GM04504 (cell line): ENCODE data around the gene RABIF.

ENCODE experiments used
- DNase-seq: peaks from one replicate; pipeline ENCODE4 v3.0.0-alpha.2; 2012; ENCODE audit warnings: low read depth

RABIF gene

DNA sequence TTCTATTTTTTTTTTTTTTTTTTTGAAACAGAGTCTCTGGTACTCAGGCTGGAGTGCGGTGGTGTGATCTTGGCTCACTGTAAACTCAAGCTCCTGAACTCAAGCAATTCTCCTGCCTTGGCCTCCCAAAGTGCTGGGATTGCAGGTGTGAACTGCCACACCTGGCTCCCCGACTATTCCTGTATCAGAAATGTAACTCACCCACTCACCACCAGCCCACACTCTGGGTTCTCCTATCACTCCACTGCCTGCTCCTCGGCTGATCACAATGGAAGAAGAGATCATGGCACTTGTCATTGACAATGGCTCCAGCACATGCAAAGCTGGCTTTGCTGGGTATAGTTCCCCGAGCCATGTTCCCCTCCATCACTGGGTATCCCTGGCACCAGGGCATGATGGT is 15.9 kb downstream of the RABIF start:
- no peak for DNase-seq

DNA sequence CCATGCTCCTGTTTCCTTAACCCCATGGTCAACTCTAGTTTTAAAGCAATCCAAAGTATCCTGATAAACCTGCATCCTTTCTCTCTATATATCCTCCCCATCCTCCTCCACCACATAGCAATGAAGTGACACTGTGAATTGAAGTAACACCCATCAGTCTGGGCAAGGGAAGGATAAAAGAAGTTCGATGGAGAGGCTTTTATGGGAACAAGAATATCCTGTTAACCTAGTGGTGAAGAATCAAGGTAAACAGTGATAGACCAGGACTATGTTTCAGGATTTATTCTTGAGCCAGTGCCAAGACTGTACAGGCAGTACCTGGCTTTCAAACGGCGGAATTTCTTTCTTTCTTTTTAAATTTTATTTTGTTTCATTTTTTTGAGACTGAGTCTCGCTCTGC is 17.6 kb downstream of the RABIF start:
- DNase-seq: no peak

DNA sequence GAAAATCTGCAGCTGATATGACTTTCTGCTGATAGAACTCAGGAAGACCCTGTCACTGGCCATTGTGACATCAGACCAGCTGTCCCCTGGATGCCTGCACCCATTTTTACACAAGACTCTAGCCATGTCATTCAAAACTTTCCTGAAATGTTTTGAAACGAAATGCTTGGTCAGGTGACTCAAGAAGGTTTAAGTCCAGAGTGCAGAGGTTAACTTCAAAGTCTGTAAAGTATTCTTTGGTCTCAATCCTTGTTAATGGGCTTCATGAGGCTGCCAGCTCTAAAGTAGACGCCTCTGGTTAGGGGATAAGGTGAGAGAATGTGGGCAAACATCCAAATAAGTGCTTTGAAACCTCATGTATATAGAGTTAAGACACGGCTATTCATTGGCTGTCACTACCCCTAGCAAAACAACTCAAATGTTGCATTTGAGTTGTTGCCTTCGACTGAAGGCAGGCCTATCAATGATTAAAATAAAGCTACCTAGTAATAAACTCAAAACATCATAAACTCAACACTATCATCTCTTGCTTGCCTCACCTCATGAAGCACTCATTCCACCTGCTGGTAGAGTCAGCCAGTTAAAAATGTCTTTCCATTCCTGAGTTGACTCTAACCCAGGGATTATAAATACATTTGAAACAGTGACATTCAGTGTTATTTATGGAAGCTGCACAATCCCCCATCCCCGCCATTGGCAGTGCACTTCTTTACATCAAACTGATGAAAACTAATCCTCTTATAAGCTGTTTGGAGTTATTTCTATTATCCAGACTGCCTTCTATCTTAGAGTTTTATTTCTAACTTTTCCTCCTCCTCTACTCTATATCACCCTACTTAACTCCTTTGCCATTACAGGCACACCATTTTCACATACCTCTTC is 26.0 kb downstream of the RABIF start:
- DNase-seq: no peak

DNA sequence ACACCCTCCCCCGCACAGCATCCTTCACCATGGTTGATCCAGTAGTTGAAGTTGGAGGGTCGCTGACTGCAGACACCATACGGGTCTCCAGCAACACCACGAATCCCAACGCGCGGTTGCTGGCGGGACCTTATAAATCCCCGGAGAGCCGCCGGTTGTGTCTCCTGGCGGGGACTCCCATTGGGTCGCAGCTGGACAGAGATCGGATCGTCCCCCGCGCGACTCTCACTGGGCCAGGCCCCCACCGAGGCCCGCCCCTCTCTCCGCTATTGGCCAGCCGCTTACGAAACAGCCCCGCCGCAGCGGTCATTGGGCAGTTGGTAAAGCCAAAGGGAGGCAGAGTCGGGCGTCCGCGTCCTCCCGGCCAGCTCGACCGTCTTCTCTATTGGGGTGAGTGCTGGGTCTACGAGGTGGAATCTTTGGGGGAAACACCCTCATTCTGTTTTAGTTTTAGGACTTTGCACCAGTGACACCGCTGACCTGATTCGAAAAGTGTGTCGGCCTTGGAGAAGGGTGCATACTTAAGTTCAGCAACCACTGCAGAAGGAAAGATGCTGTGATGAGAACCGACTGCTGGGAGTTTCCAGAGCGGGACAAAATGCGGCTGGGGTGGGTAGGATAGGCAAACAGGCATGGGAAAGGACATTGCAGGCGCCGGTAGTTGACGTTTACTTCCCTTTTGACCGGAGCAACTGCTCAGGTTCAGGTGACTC is 27.4 kb downstream of the RABIF start:
- DNase-seq: peak; percentile 62

DNA sequence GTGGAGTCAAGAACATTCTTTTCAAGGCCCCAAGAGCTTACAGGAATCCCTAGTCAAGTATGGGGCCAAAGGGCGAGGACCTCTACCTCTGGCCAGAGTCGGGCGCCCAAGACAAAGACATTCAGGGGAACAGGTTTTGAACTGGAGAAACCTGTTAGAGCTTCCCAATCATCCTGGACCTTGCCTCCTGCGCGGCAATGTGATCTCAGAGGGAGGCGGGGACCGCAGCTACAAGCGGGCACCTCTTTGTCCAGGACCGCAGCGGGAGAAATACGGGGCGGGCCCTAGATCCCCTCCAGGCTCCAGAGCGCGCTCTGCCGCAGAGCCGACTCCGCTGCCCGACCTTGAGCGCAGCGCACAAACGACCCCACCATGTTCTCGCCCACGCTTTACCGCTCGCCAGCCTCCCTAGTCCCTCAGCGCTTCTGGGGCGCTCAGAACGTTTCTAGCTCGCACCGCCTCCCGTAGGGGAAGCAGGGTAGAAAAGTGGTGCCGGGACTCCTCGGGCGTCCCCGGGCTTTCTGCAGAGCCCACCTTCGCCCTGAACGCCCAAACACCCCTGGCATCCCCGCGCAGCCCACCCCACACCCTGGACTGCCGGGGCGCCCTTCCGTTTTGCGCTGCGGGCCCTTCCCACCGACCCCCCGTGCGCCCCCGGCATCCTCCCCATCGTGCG is 28.1 kb downstream of the RABIF start:
- no peak for DNase-seq

DNA sequence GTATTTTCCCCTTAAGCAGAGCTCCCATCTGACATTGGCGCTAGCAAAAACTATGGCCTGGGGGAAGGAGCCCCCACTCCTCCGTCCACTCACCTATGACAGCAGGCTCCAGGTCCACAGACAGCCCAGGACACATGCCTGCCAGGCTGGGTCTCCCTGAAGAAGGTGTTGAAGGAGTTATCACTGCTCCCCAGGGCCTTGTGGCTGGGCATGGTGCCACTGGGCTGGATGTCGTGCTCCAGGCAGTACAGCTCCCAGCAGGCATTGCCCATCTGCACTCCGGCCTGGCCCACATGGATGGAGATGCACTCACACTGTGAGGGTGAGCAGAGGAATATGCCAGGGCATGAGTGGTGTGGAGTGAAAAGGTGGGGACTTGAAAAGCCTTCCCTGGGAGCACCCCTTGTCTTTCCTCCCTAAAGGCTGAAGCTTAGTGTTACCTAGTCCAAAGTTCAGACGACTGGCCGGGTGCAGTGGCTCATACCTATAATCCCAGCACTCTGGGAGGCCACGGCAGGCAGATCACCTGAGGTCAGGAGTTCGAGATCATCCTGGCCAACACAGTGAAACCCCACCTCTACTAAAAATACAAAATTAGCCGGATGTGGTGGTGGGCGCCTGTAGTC is 30.0 kb downstream of the RABIF start:
- DNase-seq: no peak

DNA sequence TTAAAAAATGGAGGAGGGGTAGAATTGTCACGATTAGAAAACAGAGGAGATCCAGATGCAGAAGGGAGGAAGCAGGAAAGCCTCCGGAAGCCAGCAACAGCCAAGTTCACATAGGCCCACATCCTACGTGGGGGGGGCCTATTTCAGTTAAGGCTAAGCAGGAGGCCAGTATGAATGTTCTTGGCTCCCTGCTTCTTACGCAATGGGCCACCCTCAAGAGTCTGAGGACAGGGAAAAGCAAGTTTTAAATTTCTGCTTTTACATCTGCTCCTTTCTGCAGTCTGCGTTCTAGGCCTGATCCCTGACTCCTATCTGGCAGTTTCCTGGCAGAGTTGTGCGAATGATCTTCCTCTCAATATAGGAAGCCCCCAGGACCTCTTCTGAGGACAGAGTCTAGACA is 30.6 kb downstream of the RABIF start:
- DNase-seq: no peak

DNA sequence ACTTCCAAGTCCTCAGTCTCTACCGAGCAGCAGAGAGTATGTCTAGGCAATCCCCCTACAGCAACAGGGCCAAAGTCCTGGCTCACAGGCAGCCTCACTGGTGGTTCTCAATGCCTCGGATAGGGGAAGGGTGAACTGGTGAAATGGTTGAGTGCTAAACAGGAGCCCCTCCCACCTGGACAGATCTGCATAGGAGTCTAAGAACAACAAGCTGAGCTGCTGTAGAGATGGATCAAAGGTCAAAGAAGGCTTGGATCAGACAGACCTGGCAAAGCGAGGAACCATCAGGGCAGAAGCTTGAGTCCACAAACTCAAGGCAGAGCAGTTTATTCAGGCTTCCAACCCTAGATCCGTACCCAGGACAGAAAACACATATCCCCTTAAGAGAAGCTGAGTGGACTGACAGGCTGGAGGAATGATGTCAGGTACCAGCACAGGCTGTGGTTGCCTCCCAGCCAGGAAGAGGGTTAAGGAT is 31.8 kb downstream of the RABIF start:
- DNase-seq: no peak

DNA sequence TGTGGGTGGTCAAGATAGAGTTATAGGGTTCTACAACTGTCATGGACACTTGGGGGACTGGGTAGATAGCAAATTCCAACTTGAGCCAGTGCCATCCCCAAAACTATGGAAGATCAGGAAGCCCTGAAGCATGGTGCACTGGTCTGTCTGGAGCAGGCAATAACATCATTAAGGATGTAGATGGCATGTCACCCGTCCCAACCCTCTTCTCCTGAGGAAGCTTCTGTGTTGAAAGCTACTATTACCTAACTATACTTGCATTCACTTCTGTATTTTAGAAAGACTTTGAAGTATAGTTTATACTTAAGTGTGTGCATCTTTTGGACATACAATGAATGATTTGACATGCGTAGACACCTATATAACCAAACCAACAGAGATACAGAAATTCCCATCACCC is 32.9 kb downstream of the RABIF start:
- DNase-seq: no peak

DNA sequence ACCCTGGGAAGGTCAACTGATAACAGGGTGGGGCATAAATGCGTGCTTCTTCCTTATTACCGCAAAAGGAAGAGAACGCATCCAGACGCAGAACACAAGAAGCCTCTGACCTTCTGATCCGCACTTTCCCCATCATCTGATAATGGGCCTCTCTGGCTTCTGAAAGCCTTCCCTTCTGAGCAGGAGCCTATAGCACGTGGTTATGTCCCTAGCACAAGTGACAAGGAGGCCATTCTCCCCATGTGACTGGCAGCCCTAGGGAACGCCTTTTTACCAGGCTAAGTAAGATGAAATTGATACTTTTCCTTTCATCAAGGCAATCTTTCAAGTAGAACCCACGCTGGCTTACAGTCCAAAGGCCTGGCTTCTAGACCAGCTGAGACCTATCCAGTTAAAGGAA is 34.2 kb downstream of the RABIF start:
- no peak for DNase-seq

DNA sequence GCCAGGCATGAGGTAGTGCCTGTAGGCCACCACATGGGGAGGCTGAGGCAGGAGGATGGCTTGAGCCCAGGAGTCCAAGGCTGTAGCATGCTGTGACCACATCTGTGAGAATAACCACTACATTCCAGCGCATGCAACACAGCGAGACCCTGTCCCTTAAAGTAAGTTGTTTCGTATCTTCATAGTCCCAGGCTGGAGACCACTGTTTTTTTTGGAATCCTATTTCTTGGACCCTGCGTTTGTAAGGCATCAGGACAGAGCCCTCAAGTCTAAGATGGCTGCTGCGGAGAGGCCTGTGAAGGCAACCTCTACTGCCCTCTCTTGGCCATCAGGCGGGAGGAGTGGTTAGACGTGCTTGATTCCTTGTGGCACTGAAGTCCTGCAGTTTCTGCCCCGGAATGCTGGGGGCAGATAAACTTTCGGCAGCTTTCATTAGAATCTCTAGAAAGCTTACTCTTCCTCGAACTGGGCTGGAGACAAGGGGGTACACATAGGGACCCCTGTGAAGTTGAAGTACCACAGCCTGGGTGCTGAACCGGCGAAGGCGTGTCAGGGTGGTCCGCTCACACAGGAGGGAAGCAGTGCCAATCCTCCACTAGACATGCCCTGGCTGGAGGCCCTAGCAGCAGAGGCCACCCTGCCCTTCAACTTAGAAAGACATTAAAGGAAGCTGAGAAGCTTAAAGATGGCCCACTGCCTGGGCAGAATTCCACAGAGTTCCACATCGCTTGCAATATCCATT is 36.6 kb downstream of the RABIF start:
- no peak for DNase-seq

DNA sequence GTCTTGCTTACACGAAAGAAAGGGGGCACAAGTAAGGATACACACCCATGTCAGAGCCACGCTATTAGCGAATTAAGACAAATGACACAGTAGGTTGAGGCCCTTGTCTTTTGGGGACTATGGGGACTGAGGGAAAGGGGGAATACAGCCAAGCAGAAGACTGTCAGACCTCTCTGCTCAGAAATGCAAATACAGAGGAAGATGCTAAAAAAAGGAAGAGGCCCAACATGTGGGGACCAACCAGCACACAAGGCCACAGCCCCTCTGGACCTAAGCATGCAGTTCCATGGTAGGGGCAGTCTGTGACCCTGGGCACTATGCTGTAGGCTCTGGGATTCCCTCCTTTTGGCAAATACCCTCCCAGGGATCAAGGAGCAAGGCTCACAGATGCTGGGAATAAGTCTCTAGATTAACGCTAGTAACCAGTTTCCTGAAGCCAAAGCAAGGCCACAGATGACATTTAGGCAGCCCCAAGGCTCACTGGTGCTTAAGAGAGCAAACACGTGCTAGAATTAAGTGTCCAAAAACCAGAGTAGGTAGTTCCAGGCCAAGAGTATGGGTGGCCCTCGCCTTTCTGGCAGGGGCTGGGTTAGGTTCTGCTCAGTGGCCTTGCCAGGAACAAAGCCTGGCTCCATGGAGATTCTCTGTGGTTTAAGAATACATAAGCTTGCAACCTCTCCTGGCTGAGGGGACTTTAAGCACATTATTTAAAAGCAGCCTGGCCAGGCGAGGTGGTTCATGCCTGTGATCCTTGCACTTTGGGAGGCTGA is 38.2 kb downstream of the RABIF start:
- DNase-seq: no peak

DNA sequence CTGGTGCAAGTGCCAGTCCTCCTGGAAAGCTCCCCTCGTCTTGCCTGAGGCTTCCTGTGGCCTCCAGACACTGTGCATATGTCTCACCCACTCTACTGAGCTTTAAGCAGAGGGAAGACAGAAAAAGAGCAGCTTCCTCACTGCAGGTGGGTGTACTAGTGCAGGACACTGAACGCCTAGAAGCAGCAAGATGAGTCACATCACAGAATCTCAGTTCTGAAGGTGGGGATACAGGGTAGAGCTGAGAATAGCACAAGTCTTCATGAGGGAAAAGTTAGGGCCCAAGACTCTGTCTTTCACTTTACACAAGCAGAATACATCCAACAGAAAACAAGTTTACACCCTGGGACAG is 40.8 kb downstream of the RABIF start:
- DNase-seq: no peak

DNA sequence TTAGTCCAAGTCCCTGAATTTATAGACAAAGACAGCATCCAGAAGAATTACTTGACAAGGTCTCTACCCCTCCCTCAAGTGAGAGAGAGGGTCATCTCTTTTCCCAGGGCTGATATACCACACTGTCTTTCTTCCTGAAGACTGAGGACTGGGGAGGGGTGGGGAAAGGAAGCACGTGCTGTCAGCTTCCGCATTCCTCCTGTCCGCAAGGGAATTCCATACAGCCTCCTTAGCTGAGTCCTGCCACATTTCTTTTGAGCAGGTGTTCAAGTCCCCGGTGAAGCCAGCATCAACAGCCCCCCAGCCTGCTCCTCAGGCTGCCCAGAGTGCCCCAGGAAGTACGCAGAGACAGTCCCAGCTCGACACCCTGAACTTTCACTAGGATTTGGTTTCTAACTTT is 44.0 kb downstream of the RABIF start:
- no peak for DNase-seq

DNA sequence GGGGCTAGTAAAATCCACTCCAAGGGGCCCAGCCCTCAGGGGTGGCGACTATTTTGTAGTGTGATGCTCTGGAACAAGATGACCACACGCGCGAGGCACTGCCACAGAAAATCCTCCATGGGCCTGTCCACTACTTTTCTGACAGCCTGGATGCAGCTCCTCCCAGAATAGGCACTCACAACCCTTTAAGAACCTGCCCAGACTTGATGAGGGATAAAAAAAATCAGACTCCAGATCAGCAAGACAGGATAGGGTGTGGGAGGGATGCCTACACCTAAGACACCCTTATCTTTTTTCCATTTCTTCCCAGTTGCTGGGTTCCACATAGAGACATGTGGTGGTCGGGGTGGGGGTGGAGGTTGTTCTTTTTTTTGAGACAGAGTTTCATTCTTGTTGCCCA is 44.7 kb downstream of the RABIF start:
- no peak for DNase-seq

DNA sequence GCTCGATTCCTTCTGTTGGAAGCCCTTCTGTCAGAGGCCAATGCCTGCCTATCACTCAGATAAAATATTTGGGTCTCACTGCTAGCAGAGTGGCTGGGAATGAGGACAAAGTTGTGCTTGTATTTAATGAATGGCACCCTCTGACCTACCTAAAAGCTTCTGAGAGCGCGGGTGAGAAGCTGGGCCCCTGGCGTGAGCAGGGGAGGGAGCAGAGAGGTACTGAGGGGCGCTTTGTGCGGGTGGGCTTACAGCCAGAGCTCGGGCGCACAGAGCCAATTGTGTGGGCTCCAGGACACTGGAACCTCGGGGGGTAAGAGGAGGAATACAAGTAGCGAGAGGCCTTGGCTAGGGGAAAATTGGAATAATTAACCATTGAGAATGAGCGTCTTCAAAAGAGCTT is 45.9 kb downstream of the RABIF start:
- DNase-seq: no peak

DNA sequence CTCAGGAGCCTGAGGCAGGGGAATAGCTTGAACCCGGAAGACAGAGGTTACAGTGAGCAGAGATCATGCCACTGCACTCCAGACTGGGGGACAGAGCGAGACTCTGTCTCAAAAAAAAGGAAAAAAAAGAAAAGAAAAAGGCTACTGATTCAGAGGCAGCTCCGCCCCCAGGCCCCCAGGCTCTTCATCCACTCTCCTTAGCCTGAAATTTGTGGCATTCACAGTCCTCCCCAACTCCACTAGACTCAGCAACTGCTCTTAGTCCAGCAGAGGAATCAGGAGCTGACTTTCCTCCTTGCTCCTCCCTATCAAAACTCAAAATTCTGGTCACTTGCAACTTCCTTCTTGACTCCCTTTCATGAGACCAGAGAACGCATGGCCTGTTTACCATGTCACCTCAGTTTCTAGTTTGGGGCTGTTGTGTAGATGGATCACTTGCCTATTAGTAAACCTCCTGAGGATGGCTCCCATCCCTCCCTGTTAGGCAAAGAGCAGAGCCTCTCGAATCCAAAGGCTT is 51.1 kb downstream of the RABIF start:
- DNase-seq: no peak

DNA sequence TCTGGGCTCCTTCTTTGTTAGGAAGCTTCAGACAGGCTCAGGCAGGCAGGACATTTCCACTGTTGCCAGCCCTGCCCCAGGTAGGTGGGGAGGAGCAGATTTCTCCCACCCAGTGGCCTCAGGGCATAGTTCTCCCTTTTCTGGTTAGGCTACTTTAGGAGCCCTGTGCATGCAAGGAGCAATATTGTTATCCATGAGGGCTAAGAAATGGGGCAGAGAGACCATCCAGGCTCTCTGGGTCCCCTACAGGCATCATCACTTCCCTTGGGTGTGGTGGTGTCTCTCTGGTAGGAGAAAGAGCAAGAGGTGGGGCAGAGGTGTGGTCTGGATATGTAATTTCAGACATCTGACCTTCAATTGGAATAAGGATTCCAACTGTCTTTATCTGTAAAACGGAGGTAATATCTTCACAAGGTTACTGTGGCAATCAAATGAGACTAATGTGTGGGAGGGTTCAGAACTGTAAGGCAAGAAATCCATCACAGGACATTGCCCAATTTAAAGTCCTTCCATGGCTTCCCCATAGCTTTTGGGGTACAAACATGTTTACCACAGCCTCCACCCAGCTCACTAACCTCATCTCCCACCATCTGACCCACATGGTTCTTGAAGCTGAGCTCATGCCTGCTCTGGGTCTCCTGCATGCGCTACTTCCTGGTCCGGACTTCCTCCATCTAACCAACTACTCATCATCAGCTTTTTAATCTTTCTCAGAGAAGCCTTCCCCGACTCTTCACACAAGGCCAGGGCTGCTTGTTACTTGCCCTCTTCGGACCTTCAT is 52.1 kb downstream of the RABIF start:
- no peak for DNase-seq

DNA sequence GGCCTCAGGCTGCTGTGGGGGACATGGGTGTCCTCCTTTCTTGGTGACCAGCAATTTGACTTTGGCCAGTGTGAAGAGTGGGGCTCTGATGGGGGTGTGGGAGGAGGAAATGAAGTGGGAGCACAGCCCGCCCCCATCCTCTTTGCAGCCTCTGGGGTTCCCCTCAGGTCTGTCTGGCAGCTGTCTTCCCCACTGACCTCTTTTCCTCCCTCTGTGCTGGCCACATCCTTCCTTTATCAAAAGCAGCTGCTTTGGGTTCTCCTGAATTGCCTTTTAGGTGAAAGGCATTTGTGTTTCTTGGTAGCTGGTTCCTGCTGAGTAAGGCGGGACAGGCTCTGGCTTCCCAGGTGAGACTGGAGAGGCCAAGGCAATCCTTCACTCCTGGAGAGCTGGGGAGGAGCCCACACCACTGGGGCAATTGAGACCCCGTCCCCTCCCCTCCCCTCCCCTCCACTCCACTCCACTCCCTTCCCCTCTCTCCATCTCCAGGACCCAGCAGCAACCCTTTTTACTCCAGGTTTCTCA is 53.3 kb downstream of the RABIF start:
- no peak for DNase-seq
